Stimulated activated naive CD8-positive, alpha-beta T cell treated with anti-CD3 and anti-CD28 coated beads, Interleukin-15, Interleukin-2, amounts not matched to agents 100 ng/mL and 50 ng/mL, for 24 hours (primary cell): ENCODE measurements around the gene FAM124A.

Source experiments
- H3K27ac Mint-ChIP-seq: one replicate; pipeline ENCODE4 v1.8.0; 2021; ENCODE audit warnings: mild to moderate bottlenecking, mixed read lengths
- H3K27me3 Mint-ChIP-seq: one replicate; pipeline ENCODE4 v1.8.0; 2021; ENCODE audit warnings: mixed read lengths
- H3K36me3 Mint-ChIP-seq: one replicate; pipeline ENCODE4 v1.8.0; 2021; ENCODE audit warnings: low read depth, mixed read lengths
- H3K4me1 Mint-ChIP-seq: one replicate; pipeline ENCODE4 v1.8.0; 2021; ENCODE audit warnings: low read depth, mixed read lengths
- H3K4me3 Mint-ChIP-seq: one replicate; pipeline ENCODE4 v1.8.0; 2021; ENCODE audit warnings: mild to moderate bottlenecking, mixed read lengths
- H3K9me3 Mint-ChIP-seq: one replicate; pipeline ENCODE4 v1.8.0; 2021; ENCODE audit warnings: mixed read lengths

FAM124A gene, protein sequence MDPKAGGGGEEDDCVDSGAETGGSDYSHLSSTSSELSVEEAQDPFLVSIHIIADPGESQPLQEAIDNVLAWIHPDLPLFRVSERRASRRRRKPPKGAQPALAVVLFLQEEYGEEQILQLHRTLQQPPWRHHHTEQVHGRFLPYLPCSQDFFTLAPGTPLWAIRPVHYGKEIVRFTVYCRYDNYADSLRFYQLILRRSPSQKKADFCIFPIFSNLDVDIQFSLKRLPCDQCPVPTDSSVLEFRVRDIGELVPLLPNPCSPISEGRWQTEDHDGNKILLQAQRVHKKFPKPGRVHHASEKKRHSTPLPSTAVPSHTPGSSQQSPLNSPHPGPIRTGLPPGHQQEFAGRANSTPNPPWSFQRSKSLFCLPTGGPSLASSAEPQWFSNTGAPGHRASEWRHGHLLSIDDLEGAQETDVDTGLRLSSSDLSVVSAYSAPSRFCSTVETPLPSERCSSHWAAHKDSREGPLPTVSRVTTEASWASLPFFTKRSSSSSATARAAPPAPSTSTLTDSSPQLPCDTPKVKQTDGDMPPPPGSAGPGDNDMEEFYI

GRCh38 chr13:51222037-51222685 lies at the start of gene FAM124A:
TSS of gene FAM124A (plus strand) at chr13:51222398. CDS start at chr13:51222502, 104 bp downstream.
- Mint-ChIP-seq H3K4me3 (peak within 1 kb of the TSS; percentile 72), H3K9me3 (no peaks in the 10 kb centered on the region), H3K27me3 (peaks cover 58% of the 10 kb centered on the region), H3K36me3 (no peaks in the 10 kb centered on the region), H3K4me1 (peaks cover 6% of the 10 kb centered on the region), H3K27ac (peak within 1 kb of the TSS; percentile 45)

DNA sequence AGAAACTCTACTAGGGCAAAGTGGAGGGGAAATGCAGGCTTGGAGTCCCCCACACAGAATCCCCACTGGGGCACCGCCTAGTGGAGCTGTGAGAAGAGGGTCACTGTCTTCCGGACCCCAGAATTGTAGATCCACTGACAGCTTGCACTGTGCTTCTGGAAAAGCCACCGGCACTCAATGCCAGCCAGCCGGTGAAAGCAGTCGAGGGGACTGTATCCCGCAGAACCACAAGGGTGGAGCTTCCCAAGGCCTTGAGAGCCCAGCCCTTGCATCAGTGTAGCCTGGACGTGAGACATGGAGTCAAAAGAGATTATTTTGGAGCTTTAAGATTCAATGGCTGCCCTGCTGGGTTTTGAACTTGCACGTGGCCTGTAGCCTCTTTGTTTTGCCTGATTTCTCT lies 47.2 kb upstream of the FAM124A start:
- H3K27me3 Mint-ChIP-seq = peaks cover 31% of the 10 kb centered on the region
- no peaks in the 10 kb centered on the region for H3K36me3 Mint-ChIP-seq
- H3K27ac Mint-ChIP-seq = no peak overlapping the region
- no peaks in the 10 kb centered on the region for H3K9me3 Mint-ChIP-seq
- H3K4me1 Mint-ChIP-seq = no peaks in the 10 kb centered on the region
- no peak overlapping the region for H3K4me3 Mint-ChIP-seq

DNA sequence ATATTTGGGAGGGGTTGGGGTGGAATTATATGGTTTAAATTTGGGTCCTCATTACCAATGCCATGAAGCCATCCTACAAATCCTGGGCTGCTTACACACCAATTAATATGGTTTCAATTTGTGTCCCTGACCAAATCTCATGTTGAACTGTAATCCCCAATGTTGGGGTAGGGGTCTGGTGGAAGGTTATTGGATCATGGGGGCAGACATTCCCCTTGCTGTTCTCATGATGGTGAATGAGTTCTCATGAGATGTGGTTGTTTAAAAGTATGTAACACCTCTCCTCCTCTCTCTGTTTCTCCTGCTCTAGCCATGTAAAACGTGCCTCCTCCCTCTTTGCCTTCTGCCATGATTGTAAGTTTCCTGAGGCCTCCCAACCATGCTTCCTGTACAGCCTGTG lies 46.6 kb upstream of the FAM124A start:
- Mint-ChIP-seq H3K36me3 (no peaks in the 10 kb centered on the region), H3K4me1 (no peaks in the 10 kb centered on the region), H3K27ac (no peak overlapping the region), H3K9me3 (no peaks in the 10 kb centered on the region), H3K27me3 (peaks cover 30% of the 10 kb centered on the region), H3K4me3 (no peak overlapping the region)

- Mint-ChIP-seq H3K36me3 (no peaks in the 10 kb centered on the region), H3K4me1 (no peaks in the 10 kb centered on the region), H3K27me3 (peaks cover 31% of the 10 kb centered on the region), H3K4me3 (no peak overlapping the region), H3K9me3 (no peaks in the 10 kb centered on the region), H3K27ac (no peak overlapping the region)
These were observed 45.0 kb upstream of the FAM124A start for GRCh38 chr13:51177188-51177587.

GRCh38 chr13:51178456-51179074 lies 43.6 kb upstream of the FAM124A start:
- Mint-ChIP-seq H3K27me3 (peaks cover 36% of the 10 kb centered on the region), H3K9me3 (no peaks in the 10 kb centered on the region), H3K27ac (no peak overlapping the region), H3K4me1 (no peaks in the 10 kb centered on the region), H3K4me3 (no peak overlapping the region), H3K36me3 (no peaks in the 10 kb centered on the region)

DNA sequence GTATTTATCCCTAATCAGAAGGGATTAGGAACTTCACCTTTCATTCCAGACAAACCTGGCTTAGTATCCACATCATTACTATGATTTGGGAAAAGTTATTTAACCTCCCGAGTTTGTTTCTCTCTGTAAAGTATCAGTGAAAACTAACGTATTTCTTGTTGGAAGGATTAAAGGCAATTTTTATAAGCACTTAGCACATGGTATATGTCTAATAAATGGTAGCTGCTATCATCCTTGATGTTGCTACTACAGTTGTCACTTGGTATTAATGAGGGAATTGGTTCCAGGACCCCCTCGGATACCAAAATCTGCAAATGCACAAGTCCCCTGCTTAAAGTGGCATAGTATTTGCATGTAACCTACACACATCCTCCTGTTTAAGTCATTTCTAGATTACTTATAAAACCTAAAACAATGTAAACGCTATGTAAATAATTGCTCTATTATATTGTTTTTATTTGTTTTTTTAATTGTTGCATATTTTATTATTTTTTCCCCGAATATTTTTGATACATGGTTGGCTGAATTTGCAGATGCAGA lies 42.7 kb upstream of the FAM124A start:
- no peaks in the 10 kb centered on the region for H3K9me3 Mint-ChIP-seq
- H3K27ac Mint-ChIP-seq = no peak overlapping the region
- H3K36me3 Mint-ChIP-seq = no peaks in the 10 kb centered on the region
- H3K4me1 Mint-ChIP-seq = no peaks in the 10 kb centered on the region
- peaks cover 42% of the 10 kb centered on the region for H3K27me3 Mint-ChIP-seq
- no peak overlapping the region for H3K4me3 Mint-ChIP-seq

DNA sequence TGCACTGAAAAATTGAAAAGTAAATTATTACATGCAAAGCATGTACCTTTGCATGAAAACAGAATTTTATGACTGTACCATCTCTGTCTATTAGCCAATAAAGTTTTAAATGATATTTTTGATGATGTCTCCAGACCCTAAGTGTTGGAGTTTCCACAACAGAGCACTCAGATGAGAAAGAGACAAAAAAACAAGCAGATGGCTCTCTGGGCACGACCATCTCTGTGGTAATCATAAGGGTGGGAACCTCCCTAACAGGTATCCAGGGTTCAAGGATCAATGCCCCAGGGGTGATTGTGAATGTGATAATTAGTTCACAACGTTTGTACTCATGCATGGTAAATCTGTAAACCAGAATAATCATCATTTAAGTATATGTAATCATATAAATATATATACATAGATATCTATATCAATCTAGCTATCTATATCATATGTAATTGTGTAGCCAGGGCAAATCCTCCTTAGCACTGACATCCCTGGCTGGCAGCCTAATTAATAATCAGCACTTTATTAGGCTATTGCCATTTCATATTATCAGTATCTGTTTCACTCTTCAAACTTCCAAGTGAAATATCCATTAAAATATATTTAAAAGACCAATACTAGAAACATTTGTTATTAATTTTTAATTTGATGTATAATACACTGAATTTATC lies 41.2 kb upstream of the FAM124A start:
- no peak overlapping the region for H3K27ac Mint-ChIP-seq
- H3K4me3 Mint-ChIP-seq = no peak overlapping the region
- H3K4me1 Mint-ChIP-seq = no peaks in the 10 kb centered on the region
- peaks cover 42% of the 10 kb centered on the region for H3K27me3 Mint-ChIP-seq
- no peaks in the 10 kb centered on the region for H3K9me3 Mint-ChIP-seq
- no peaks in the 10 kb centered on the region for H3K36me3 Mint-ChIP-seq

GRCh38 chr13:51181786-51182383 lies 40.3 kb upstream of the FAM124A start:
- H3K9me3 Mint-ChIP-seq = no peaks in the 10 kb centered on the region
- no peak overlapping the region for H3K4me3 Mint-ChIP-seq
- peaks cover 42% of the 10 kb centered on the region for H3K27me3 Mint-ChIP-seq
- H3K4me1 Mint-ChIP-seq = no peaks in the 10 kb centered on the region
- no peaks in the 10 kb centered on the region for H3K36me3 Mint-ChIP-seq
- no peak overlapping the region for H3K27ac Mint-ChIP-seq

- Mint-ChIP-seq H3K9me3 (no peaks in the 10 kb centered on the region), H3K27me3 (peaks cover 26% of the 10 kb centered on the region), H3K4me3 (no peak overlapping the region), H3K27ac (no peak overlapping the region), H3K36me3 (no peaks in the 10 kb centered on the region), H3K4me1 (peaks cover 12% of the 10 kb centered on the region)
These were observed 30.5 kb upstream of the FAM124A start for GRCh38 chr13:51191743-51192142.

- H3K4me1 Mint-ChIP-seq = peaks cover 12% of the 10 kb centered on the region
- H3K4me3 Mint-ChIP-seq = no peak overlapping the region
- peaks cover 26% of the 10 kb centered on the region for H3K27me3 Mint-ChIP-seq
- H3K9me3 Mint-ChIP-seq = no peaks in the 10 kb centered on the region
- no peak overlapping the region for H3K27ac Mint-ChIP-seq
- no peaks in the 10 kb centered on the region for H3K36me3 Mint-ChIP-seq
These were observed 29.9 kb upstream of the FAM124A start for GRCh38 chr13:51192348-51192747.

DNA sequence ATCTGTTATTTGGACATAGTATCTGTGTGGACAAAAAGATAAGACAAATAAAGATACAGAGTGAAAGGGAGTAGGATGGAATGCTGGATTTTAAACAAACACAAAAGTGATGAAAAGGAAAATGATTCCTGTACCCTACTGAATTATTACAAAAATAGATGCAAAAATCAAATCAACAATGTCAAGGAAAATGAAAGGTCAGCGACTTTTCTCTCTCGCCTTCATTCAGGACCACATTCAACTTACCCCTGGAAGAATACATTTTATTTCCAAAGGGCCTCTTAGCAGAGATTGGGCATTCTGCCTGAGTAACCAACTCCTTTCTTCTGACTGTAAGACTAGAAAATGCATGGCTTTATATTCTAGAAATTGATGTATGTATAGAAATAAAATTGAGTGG lies 28.8 kb upstream of the FAM124A start:
- Mint-ChIP-seq H3K36me3 (no peaks in the 10 kb centered on the region), H3K4me1 (peaks cover 12% of the 10 kb centered on the region), H3K4me3 (no peak overlapping the region), H3K9me3 (no peaks in the 10 kb centered on the region), H3K27ac (no peak overlapping the region), H3K27me3 (peaks cover 23% of the 10 kb centered on the region)

GRCh38 chr13:51194942-51195341 lies 27.3 kb upstream of the FAM124A start:
- H3K36me3 Mint-ChIP-seq = no peaks in the 10 kb centered on the region
- H3K9me3 Mint-ChIP-seq = peaks cover 5% of the 10 kb centered on the region
- peaks cover 12% of the 10 kb centered on the region for H3K4me1 Mint-ChIP-seq
- H3K4me3 Mint-ChIP-seq = no peak overlapping the region
- H3K27me3 Mint-ChIP-seq = peaks cover 23% of the 10 kb centered on the region
- no peak overlapping the region for H3K27ac Mint-ChIP-seq

- H3K27ac Mint-ChIP-seq = no peak overlapping the region
- H3K4me1 Mint-ChIP-seq = peaks cover 4% of the 10 kb centered on the region
- H3K4me3 Mint-ChIP-seq = no peak overlapping the region
- H3K36me3 Mint-ChIP-seq = no peaks in the 10 kb centered on the region
- H3K27me3 Mint-ChIP-seq = peaks cover 21% of the 10 kb centered on the region
- peaks cover 6% of the 10 kb centered on the region for H3K9me3 Mint-ChIP-seq
These were observed 20.3 kb upstream of the FAM124A start for GRCh38 chr13:51201886-51202285.

- Mint-ChIP-seq H3K27ac (no peak overlapping the region), H3K4me3 (no peak overlapping the region), H3K9me3 (peaks cover 6% of the 10 kb centered on the region), H3K4me1 (peaks cover 4% of the 10 kb centered on the region), H3K36me3 (no peaks in the 10 kb centered on the region), H3K27me3 (peaks cover 23% of the 10 kb centered on the region)
These were observed 19.6 kb upstream of the FAM124A start for GRCh38 chr13:51202477-51203046.
